Activated naive CD4-positive, alpha-beta T cell treated with anti-CD3 and anti-CD28 coated beads, Interleukin-2, amount 50 U/mL, for 16 hours (primary cell): Measurements from ENCODE around the gene NUBPL.
"Not testable (repeated sequence)": the region's sequence is repeated elsewhere in the genome, so short reads cannot be mapped to it uniquely, and the experiment has no call there.

ENCODE experiments used
- DNase-seq: peaks from one replicate; pipeline ENCODE4 v3.0.0-alpha.2; 2020

NUBPL gene

GRCh38 chr14:31884776-31885379 is 323.7 kb downstream of the NUBPL start:
- DNase-seq, result no peak

- DNase-seq, result no peak
Measured at GRCh38 chr14:31886156-31886835, 325.1 kb downstream of the NUBPL start.

GRCh38 chr14:31887929-31888580 is 326.9 kb downstream of the NUBPL start:
- no peak for DNase-seq

GRCh38 chr14:31889297-31889696 is 328.1 kb downstream of the NUBPL start:
- DNase-seq, result no peak

GRCh38 chr14:31890202-31890601 is 329.0 kb downstream of the NUBPL start:
- DNase-seq, result not testable (repeated sequence)

- DNase-seq, result no peak
Measured at GRCh38 chr14:31893221-31893757, 332.1 kb downstream of the NUBPL start.

- no peak for DNase-seq
Measured at GRCh38 chr14:31894351-31894750, 333.1 kb downstream of the NUBPL start.

GRCh38 chr14:31895206-31895605 is 334.0 kb downstream of the NUBPL start:
- no peak for DNase-seq

GRCh38 chr14:31895646-31896045 is 334.4 kb downstream of the NUBPL start:
- DNase-seq, result no peak

GRCh38 chr14:31897581-31898186 is 336.5 kb downstream of the NUBPL start:
- no peak for DNase-seq

GRCh38 chr14:31898838-31899528 is 337.8 kb downstream of the NUBPL start:
- no peak for DNase-seq

- no peak for DNase-seq
Measured at GRCh38 chr14:31902002-31902401, 340.8 kb downstream of the NUBPL start.

GRCh38 chr14:31902945-31903646 is 341.9 kb downstream of the NUBPL start:
- DNase-seq, result no peak

- no peak for DNase-seq
Measured at GRCh38 chr14:31909977-31910376, 348.8 kb downstream of the NUBPL start.
